Measurements from ENCODE around the gene PPARA. TPM values are rescaled to one million over a fixed set of nuclear protein-coding genes. Genes with fewer than 3 reads are reported as not detected.
"Not testable (repeated sequence)": the region's sequence is repeated elsewhere in the genome, so short reads cannot be mapped to it uniquely, and the experiment has no call there.

The PPARA gene
- total RNA-seq, 2 donors from 2014 or later: 15.4 to 18.6 TPM

GRCh38 chr22:46138058-46138797 is 12.1 kb upstream of the PPARA start:
- Mint-ChIP-seq H3K4me1 (peaks cover 11% of the 10 kb centered on the region), H3K36me3 (ENCODE audit: low read depth) (no peaks in the 10 kb centered on the region), H3K4me3 (no peak overlapping the region), H3K27me3 (ENCODE audit: insufficient read depth) (no peaks in the 10 kb centered on the region), H3K9me3 (no peaks in the 10 kb centered on the region), H3K27ac (no peak overlapping the region)
- no peak overlapping the region for H3K27ac ChIP-seq (ENCODE audit: low read depth, low read length)
- no peaks in the 10 kb centered on the region for H3K9me3 ChIP-seq (ENCODE audit: control insufficient read depth, low read length)
- no peak overlapping the region for H3K9ac ChIP-seq (ENCODE audit: extremely low read depth, low read length, poor library complexity, severe bottlenecking)
- no peaks in the 10 kb centered on the region for H3K36me3 ChIP-seq (ENCODE audit: control insufficient read depth, insufficient read depth, low read length)
- TF ChIP-seq CTCF (conservative IDR thresholded peaks at IDR 0.05): no peak
- WGBS, 2 experiments (ENCODE audit: insufficient coverage in 1 of 2, insufficient read length in 1 of 2): 90 to 97% methylated on average over 12 to 14 of the region's 14 CpGs
- DNase-seq: no peak
- H3K27me3 ChIP-seq (ENCODE audit: control insufficient read depth, insufficient read depth, low read length, poor library complexity, severe bottlenecking): no peaks in the 10 kb centered on the region
- H3K4me1 ChIP-seq (ENCODE audit: control insufficient read depth, insufficient read depth, low read length): no peaks in the 10 kb centered on the region
- H3K4me3 ChIP-seq (ENCODE audit: low read length): no peak overlapping the region

DNA sequence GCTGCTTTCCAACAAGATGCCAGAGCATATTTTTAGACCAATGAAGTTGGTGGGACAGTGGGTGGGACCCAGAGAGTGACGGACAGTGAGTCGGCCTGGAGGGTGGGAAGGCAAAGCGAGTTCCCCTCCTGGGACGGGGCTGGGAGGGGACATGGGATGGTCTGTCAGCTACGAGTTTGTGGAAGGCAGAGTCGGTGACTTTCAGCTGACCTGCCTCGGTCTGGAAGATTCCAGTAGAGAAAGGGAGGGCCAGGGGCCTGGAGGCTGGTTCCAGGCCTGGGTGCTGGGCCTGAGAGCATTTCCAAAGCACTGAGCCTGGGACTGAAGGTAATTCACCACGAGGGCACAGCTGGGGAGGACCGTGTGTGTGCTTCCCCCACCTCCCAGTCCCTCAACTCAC is 10.9 kb upstream of the PPARA start:
- not testable (repeated sequence) for H3K9ac ChIP-seq (ENCODE audit: extremely low read depth, low read length, poor library complexity, severe bottlenecking); H3K27ac ChIP-seq (ENCODE audit: low read depth, low read length); H3K4me1 ChIP-seq (ENCODE audit: control insufficient read depth, insufficient read depth, low read length); H3K27me3 ChIP-seq (ENCODE audit: control insufficient read depth, insufficient read depth, low read length, poor library complexity, severe bottlenecking); H3K9me3 ChIP-seq (ENCODE audit: control insufficient read depth, low read length); H3K9me3 Mint-ChIP-seq; H3K4me3 Mint-ChIP-seq; DNase-seq; H3K36me3 ChIP-seq (ENCODE audit: control insufficient read depth, insufficient read depth, low read length); H3K36me3 Mint-ChIP-seq (ENCODE audit: low read depth); H3K27ac Mint-ChIP-seq; H3K4me3 ChIP-seq (ENCODE audit: low read length); H3K27me3 Mint-ChIP-seq (ENCODE audit: insufficient read depth)
- 91 to 100% methylated on average over 2 to 7 of the region's 9 CpGs for WGBS, 2 experiments (ENCODE audit: insufficient coverage in 1 of 2, insufficient read length in 1 of 2)
- peaks cover 11% of the 10 kb centered on the region for H3K4me1 Mint-ChIP-seq

DNA sequence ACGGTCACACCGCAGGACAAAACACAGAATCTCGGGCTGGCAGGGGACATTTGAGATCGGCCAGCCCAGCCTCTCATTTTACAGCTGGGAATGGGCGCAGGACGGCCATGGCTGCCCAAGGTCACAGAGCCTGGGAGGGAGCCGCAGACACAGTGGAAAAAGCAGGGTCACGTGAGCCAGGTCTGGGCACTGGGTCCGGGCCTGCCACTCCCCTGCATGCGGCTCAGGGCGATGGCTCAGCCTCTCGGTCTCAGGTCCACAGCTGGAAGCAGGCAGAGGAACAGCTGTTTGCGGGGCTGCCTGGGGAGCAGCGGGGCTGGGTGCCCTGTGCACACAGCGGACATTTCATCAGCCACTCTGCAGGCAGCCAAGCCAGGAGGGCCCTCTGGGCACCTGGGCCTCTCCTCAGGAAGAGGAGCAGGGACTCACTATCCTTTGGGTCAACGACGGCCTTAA is 10.4 kb upstream of the PPARA start:
- Histone ChIP-seq H3K9ac (ENCODE audit: extremely low read depth, low read length, poor library complexity, severe bottlenecking) (no peak overlapping the region), H3K27me3 (ENCODE audit: control insufficient read depth, insufficient read depth, low read length, poor library complexity, severe bottlenecking) (no peaks in the 10 kb centered on the region), H3K4me3 (ENCODE audit: low read length) (no peak overlapping the region), H3K36me3 (ENCODE audit: control insufficient read depth, insufficient read depth, low read length) (no peaks in the 10 kb centered on the region), H3K9me3 (ENCODE audit: control insufficient read depth, low read length) (no peaks in the 10 kb centered on the region), H3K4me1 (ENCODE audit: control insufficient read depth, insufficient read depth, low read length) (no peaks in the 10 kb centered on the region), H3K27ac (ENCODE audit: low read depth, low read length) (no peak overlapping the region)
- Mint-ChIP-seq H3K36me3 (ENCODE audit: low read depth) (no peaks in the 10 kb centered on the region), H3K27ac (no peak overlapping the region), H3K9me3 (no peaks in the 10 kb centered on the region), H3K27me3 (ENCODE audit: insufficient read depth) (peaks cover 2% of the 10 kb centered on the region), H3K4me1 (peaks cover 11% of the 10 kb centered on the region), H3K4me3 (no peak overlapping the region)
- no peak for DNase-seq
- 86 to 94% methylated on average over 12 to 17 of the region's 17 CpGs for WGBS, 2 experiments (ENCODE audit: insufficient coverage in 1 of 2, insufficient read length in 1 of 2)
- TF ChIP-seq CTCF (conservative IDR thresholded peaks at IDR 0.05): no peak
